Ishikawa (cell line): ENCODE data around the gene DPEP2NB.

Experiments used
- CEBPB ChIP-seq: IDR thresholded peaks from 2 replicates; pipeline ENCODE4 v1.6.1; 2012
- CREB1 ChIP-seq: IDR thresholded peaks from 2 replicates; pipeline ENCODE4 v1.6.1; 2012; ENCODE audit warnings: low read depth
- EGR1 ChIP-seq: IDR thresholded peaks from 2 replicates; pipeline ENCODE4 v1.6.1; 2012
- EP300 ChIP-seq: IDR thresholded peaks from 2 replicates; pipeline ENCODE4 v1.6.1; 2012; ENCODE audit warnings: borderline replicate concordance
- FOXM1 ChIP-seq: IDR thresholded peaks from 2 replicates; pipeline ENCODE4 v1.6.1; 2012; ENCODE audit warnings: low read depth, borderline replicate concordance
- NFIC ChIP-seq: IDR thresholded peaks from 2 replicates; pipeline ENCODE4 v1.6.1; 2012
- RAD21 ChIP-seq: IDR thresholded peaks from 2 replicates; pipeline ENCODE4 v1.6.1; 2012; ENCODE audit warnings: low read depth
- TAF1 ChIP-seq: IDR thresholded peaks from 2 replicates; pipeline ENCODE4 v1.6.1; 2012; ENCODE audit warnings: low read depth, mild to moderate bottlenecking
- TCF12 ChIP-seq: IDR thresholded peaks from 2 replicates; pipeline ENCODE4 v1.6.1; 2012; ENCODE audit warnings: low read depth
- TEAD4 ChIP-seq: IDR thresholded peaks from 2 replicates; pipeline ENCODE4 v1.6.1; 2012
- YY1 ChIP-seq: IDR thresholded peaks from 2 replicates; pipeline ENCODE4 v1.6.1; 2012; ENCODE audit warnings: low read depth
- ZBTB7A ChIP-seq: IDR thresholded peaks from 2 replicates; pipeline ENCODE4 v1.6.1; 2012; ENCODE audit warnings: low read depth
- TF ChIP-seq, protein P1 (sequence below): IDR thresholded peaks from 2 replicates; pipeline ENCODE4 v1.6.1; 2012
- TF ChIP-seq, protein P2 (sequence below): IDR thresholded peaks from 2 replicates; pipeline ENCODE4 v1.6.1; 2012
- TF ChIP-seq, protein P3 (sequence below): IDR thresholded peaks from 2 replicates; pipeline ENCODE4 v1.6.1; 2012; ENCODE audit warnings: low read depth, mild to moderate bottlenecking

The DPEP2NB gene

DNA sequence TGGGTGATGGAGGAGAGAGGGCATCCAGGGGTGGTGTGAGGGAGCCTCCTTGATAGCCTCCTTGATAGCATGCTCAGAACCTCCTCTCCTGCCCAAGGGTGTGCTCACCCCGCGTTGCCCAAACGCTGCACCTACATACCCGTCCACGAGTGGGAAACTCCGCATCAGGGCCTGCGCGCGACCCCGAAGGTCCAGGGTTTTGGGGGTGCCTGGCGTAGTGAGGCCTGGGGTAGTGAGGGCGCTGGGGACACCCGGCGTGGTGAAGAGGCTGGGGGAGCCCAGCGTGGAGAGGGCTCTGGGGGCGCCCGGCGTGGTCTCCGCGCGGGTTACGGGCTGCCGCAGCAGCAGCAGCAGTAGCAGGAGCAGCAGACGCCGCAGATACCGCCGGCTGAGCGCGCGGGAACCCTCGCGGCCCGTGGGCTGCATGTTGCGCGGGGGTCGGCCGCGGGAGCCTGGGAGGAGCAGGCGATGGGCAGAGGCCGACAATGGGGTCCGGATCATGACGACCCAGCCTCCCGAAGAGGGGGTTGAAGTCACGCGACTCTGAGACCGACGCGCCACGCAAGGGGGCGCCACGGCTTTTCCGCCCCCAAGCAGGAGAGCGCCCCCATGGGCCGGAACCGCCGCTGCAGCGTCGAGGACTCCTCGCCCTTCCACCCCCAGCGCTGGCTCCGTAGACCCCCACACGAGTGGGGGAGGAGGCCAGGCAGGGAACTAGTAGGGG, 35.6 kb downstream of the DPEP2NB start, which contains the start of gene DPEP3:
Gene DPEP3, minus strand, starts transcription at position 545 of the 724 bp plus-strand sequence. Its CDS starts 119 bp downstream, at position 426.
- no peak for TF ChIP-seq TEAD4
- TF ChIP-seq, protein P1, sequence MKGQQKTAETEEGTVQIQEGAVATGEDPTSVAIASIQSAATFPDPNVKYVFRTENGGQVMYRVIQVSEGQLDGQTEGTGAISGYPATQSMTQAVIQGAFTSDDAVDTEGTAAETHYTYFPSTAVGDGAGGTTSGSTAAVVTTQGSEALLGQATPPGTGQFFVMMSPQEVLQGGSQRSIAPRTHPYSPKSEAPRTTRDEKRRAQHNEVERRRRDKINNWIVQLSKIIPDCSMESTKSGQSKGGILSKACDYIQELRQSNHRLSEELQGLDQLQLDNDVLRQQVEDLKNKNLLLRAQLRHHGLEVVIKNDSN = no peak
- TF ChIP-seq CREB1 = no peak
- TF ChIP-seq ZBTB7A = no peak
- TF ChIP-seq FOXM1 = no peak
- no peak for TF ChIP-seq EP300
- TF ChIP-seq, protein P2, sequence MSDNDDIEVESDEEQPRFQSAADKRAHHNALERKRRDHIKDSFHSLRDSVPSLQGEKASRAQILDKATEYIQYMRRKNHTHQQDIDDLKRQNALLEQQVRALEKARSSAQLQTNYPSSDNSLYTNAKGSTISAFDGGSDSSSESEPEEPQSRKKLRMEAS = no peak
- no peak for TF ChIP-seq TAF1
- TF ChIP-seq NFIC = no peak
- TF ChIP-seq EGR1 = no peak
- TF ChIP-seq, protein P3, sequence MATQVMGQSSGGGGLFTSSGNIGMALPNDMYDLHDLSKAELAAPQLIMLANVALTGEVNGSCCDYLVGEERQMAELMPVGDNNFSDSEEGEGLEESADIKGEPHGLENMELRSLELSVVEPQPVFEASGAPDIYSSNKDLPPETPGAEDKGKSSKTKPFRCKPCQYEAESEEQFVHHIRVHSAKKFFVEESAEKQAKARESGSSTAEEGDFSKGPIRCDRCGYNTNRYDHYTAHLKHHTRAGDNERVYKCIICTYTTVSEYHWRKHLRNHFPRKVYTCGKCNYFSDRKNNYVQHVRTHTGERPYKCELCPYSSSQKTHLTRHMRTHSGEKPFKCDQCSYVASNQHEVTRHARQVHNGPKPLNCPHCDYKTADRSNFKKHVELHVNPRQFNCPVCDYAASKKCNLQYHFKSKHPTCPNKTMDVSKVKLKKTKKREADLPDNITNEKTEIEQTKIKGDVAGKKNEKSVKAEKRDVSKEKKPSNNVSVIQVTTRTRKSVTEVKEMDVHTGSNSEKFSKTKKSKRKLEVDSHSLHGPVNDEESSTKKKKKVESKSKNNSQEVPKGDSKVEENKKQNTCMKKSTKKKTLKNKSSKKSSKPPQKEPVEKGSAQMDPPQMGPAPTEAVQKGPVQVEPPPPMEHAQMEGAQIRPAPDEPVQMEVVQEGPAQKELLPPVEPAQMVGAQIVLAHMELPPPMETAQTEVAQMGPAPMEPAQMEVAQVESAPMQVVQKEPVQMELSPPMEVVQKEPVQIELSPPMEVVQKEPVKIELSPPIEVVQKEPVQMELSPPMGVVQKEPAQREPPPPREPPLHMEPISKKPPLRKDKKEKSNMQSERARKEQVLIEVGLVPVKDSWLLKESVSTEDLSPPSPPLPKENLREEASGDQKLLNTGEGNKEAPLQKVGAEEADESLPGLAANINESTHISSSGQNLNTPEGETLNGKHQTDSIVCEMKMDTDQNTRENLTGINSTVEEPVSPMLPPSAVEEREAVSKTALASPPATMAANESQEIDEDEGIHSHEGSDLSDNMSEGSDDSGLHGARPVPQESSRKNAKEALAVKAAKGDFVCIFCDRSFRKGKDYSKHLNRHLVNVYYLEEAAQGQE = no peak
- TF ChIP-seq TCF12 = no peak
- no peak for TF ChIP-seq RAD21

DNA sequence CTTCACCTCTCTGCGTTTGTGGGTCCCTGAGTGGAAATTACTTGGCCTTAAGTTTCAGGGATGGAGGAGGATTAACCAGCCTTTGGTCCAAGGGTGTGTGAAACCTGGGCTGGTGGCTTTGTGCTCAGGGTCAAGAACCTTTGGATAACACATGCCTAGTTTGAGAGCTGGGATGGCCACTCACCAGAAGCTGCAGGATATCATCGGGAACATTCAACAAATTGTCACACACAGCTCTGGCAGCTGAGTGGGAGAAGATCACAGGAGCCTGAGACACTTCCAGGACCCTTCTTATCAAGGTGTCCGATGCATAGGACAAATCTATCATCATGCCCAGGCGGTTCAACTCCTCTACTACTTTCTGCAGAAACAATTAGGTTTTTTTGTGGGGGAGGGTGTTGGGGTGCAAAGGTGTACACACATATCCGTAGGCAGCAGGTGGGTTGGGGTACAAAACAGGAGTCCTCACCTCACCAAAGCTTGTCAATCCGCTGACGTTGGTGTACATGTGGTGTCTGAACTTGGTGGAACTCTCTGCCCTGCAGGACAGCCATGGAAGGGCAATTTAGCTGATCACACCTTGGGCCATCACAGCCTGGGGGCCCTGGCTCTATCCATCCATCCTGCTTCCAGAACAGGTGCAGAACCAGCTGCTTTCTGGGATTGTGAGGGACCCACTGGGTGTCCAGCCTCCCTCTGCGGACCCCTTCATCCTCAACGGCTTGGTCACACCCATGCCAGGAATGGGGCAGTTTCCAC, 38.1 kb downstream of the DPEP2NB start:
- TF ChIP-seq EGR1 = no peak
- TF ChIP-seq ZBTB7A = no peak
- no peak for TF ChIP-seq TCF12
- TF ChIP-seq FOXM1 = no peak
- no peak for TF ChIP-seq NFIC
- TF ChIP-seq CEBPB = no peak
- TF ChIP-seq, protein P1 = no peak
- TF ChIP-seq, protein P3 = no peak
- TF ChIP-seq, protein P2 = no peak
- no peak for TF ChIP-seq TEAD4
- TF ChIP-seq CREB1 = no peak
- no peak for TF ChIP-seq EP300
- TF ChIP-seq RAD21 = no peak

DNA sequence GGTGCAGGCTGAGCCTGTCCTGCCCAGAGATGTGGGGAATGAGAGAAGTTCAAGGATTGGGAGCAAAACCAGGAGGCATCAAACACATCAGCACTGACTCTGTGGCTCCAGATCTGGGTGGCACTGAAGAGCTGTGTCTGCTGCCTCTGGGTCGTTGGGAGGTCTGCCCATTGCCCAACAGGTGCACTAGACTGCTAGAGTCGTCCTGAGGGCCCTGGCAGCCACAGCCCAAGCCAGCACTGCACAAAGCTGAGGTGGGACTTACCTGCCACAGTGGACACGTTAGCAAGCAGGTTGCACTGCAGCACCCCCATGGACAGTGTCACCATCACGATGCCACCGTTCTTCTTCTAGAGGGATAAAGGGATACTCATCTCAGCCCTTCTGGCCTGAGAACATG, 38.7 kb downstream of the DPEP2NB start:
- TF ChIP-seq, protein P1 = no peak
- TF ChIP-seq CREB1 (no peak), CEBPB (no peak), TCF12 (no peak)
- TF ChIP-seq, protein P2 = no peak
- TF ChIP-seq, protein P3 = no peak

DNA sequence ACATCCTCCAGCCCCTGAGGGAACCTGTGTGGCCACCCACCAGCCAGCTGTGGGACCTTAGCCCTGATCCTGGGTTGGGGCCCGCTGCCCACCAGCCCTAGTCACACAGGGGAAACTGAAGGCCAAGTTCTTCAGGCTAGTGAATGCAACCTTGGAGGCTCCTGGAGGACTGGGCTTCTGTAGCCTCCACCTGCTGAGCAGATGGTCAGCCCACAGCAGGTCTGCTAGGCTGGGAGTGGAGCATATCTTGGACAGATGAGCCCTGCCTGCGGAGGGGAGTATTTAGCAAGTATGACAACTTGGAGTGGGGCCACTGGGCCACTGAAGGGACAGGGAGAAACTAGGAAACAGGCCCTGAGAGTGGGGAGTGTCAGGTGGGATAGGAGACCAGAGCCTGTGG, 39.5 kb downstream of the DPEP2NB start:
- TF ChIP-seq TEAD4 = no peak
- TF ChIP-seq YY1 = no peak
- TF ChIP-seq ZBTB7A = no peak
- TF ChIP-seq TCF12 = no peak
- TF ChIP-seq RAD21 = no peak
- TF ChIP-seq TAF1 = no peak
- TF ChIP-seq EGR1 = no peak
- no peak for TF ChIP-seq EP300
- TF ChIP-seq CREB1 = no peak
- TF ChIP-seq FOXM1 = no peak
- TF ChIP-seq CEBPB = no peak
- TF ChIP-seq, protein P3 = no peak
- TF ChIP-seq, protein P2 = no peak
- no peak for TF ChIP-seq NFIC
- TF ChIP-seq, protein P1 = no peak
